ENCODE measurements around the gene GPR132. TPM values are rescaled to one million over a fixed set of nuclear protein-coding genes. Genes with fewer than 3 reads are reported as not detected.

The GPR132 gene
- total and polyA plus RNA-seq, 2 experiments from 2014 or later, result 0.14 TPM; not detected in 1

- TF ChIP-seq CTCF (conservative IDR thresholded peaks at IDR 0.05; ENCODE audit: low read depth in 2 of 2), result no peak
- no peak for TF ChIP-seq JUNB (IDR thresholded peaks at IDR 0.05; ENCODE audit: unreplicated experiment)
- TF ChIP-seq EZH2phosphoT487 (IDR thresholded peaks at IDR 0.05; ENCODE audit: unreplicated experiment), result no peak
- TF ChIP-seq NANOG (IDR thresholded peaks at IDR 0.05; ENCODE audit: borderline replicate concordance), result no peak
- TF ChIP-seq ZNF114 (CRISPR knock-in tag; IDR thresholded peaks at IDR 0.05), result no peak
- no peak for TF ChIP-seq POLR2AphosphoS5 (IDR thresholded peaks at IDR 0.05; ENCODE audit: low read depth)
- no peak for TF ChIP-seq EZH2 (IDR thresholded peaks at IDR 0.05; ENCODE audit: low read depth, unreplicated experiment)
Observed at GRCh38 chr14:105055736-105056302, 9.4 kb downstream of the GPR132 start (continued).

GRCh38 chr14:105055334-105055733, 9.9 kb downstream of the GPR132 start:
- DNase-seq (ENCODE audit: low spot score), result no peak
- peaks cover 6% of the 10 kb centered on the region; the same call in 1 of the 2 replicates for H3K4me1 ChIP-seq (ENCODE audit: insufficient read depth)
- H3K36me3 ChIP-seq (ENCODE audit: insufficient read depth), result no peaks in the 10 kb centered on the region
- H4K20me1 ChIP-seq (replicated peaks; ENCODE audit: insufficient read depth), result no peaks in the 10 kb centered on the region
- H3K4me2 ChIP-seq, result no peak overlapping the region
- H3K4me3 Mint-ChIP-seq, result peak overlapping the region; percentile 55; the same call in 2 of the 3 replicates
- H3K27ac Mint-ChIP-seq, result no peak overlapping the region
- H3K27ac ChIP-seq (ENCODE audit: low read depth), result no peak overlapping the region
- peaks cover 40% of the 10 kb centered on the region for H3K27me3 Mint-ChIP-seq (ENCODE audit: insufficient read depth, low read depth, poor library complexity)
- H3K4me1 Mint-ChIP-seq, result peaks cover 27% of the 10 kb centered on the region
- H3K27me3 ChIP-seq (ENCODE audit: insufficient read depth), result peaks cover 6% of the 10 kb centered on the region; the same call in 1 of the 2 replicates
- no peaks in the 10 kb centered on the region for H3F3A ChIP-seq (replicated peaks; ENCODE audit: low read depth)
- no peaks in the 10 kb centered on the region for H3K36me3 Mint-ChIP-seq (ENCODE audit: low read depth)
- no peaks in the 10 kb centered on the region for H3K9me2 ChIP-seq (ENCODE audit: insufficient read depth)
- H3K9me3 Mint-ChIP-seq, result no peaks in the 10 kb centered on the region
- no peak for ATAC-seq
- H3K4me3 ChIP-seq, result no peak overlapping the region
- no peak overlapping the region for H2AFZ ChIP-seq
- H3K79me2 ChIP-seq (replicated peaks; ENCODE audit: insufficient read depth), result no peaks in the 10 kb centered on the region
- TF ChIP-seq EZH2phosphoT487 (IDR thresholded peaks at IDR 0.05; ENCODE audit: unreplicated experiment), result no peak
- no peak for TF ChIP-seq ZNF114 (CRISPR knock-in tag; IDR thresholded peaks at IDR 0.05)
- no peak for TF ChIP-seq REST (IDR thresholded peaks at IDR 0.05; ENCODE audit: unreplicated experiment)
- TF ChIP-seq ZNF462 (CRISPR knock-in tag; IDR thresholded peaks at IDR 0.05), result no peak
- no peak for TF ChIP-seq JUNB (IDR thresholded peaks at IDR 0.05; ENCODE audit: unreplicated experiment)
- no peak for TF ChIP-seq ZNF331 (CRISPR knock-in tag; IDR thresholded peaks at IDR 0.05; ENCODE audit: low read depth)
- no peak for TF ChIP-seq POLR2AphosphoS5 (IDR thresholded peaks at IDR 0.05; ENCODE audit: low read depth)
- no peak for TF ChIP-seq STAT1 (IDR thresholded peaks at IDR 0.05; ENCODE audit: unreplicated experiment)
- no peak for TF ChIP-seq EZH2 (IDR thresholded peaks at IDR 0.05; ENCODE audit: low read depth, unreplicated experiment)
